NCI-H2171 (cell line): ENCODE data around the gene DIAPH1.

Experiments used
- DNase-seq: peaks from one replicate; lab custom pipeline; 2025; lab: John Stamatoyannopoulos, UW

The DIAPH1 gene

GRCh38 chr5:141618804-141619554 is at the start of gene DIAPH1:
Gene DIAPH1 (minus strand): TSS chr5:141619000. CDS start chr5:141618914, 86 bp downstream.
- peak; percentile 87 for DNase-seq

DNA sequence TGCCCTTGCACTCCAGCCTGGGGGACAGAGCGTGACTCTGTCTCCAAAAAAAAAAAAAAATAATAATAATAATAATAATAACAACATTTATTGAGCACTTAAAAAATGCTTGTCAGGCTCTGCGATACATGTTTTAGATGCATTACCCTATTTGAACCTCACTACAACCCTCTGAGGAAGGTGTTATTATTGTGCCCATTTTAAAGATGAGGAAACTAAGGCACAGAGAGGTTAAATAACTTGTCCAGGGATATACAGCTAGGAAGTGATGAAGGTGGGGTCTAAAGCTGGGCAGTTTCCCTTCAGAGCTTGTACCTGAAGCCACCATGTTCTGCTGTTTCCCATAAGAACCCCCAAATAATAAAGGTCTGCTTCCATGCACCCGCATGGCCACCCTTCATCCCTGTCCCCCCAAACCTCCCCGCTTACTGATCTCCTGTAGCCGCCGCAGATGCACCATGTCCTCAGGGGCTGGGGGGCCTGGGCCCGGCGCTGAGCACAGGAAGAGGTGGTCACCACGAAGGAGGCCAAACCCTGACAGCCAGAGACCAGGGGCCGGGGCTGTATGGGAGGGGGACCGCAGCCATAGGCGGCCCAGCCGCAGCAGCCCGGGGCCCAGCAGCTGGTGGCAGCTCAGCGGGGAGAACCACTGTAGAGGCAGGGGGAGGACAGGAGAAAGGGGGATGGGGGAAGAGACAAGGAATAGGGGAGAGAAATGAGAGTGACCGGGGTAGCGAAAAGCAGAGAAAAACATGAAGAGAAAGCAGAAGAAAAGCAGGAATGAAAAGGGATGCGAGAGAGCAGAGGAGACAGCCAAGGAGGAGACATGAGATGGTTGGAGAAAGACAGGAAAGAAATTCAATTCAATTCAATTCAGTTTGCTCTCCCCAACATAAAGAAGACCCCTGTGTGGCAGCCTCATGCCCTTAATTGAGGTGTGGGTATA is 47.5 kb upstream of the DIAPH1 start:
- no peak for DNase-seq

- DNase-seq: peak; percentile 7
Measured at GRCh38 chr5:141664733-141665461, 46.1 kb upstream of the DIAPH1 start.

GRCh38 chr5:141663506-141663905 is 44.7 kb upstream of the DIAPH1 start:
- no peak for DNase-seq

GRCh38 chr5:141662028-141662427 is 43.2 kb upstream of the DIAPH1 start:
- DNase-seq: no peak

DNA sequence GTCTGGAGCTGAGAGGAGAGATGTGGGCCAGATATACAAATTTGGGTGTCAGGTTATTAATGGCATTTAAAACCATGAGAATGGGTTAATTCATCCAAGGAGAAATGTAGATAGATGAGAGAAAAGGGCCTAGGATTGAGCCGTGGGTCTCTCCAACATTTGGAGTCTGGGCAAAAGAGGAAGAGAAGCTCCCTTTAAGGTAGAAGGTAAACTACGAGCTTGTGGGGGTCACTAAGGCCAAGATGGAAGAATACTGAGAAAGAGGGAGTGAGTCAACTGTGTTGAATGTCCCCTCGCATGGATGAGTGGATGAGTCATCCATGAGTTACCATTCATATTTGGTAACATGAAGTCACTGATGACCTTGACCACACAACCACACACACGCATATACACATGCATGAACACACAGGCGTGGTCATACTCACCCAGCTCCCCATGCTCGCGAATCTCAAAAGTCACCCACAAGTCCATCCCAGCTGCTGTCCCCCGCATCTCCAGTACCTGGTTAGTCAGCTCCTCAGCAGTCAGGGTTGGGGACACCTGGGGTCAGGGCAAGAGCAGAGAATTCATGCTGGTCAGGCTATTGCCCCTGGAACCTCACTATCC is 39.2 kb upstream of the DIAPH1 start:
- no peak for DNase-seq

- no peak for DNase-seq
Measured at GRCh38 chr5:141657404-141657803, 38.6 kb upstream of the DIAPH1 start.

- DNase-seq: no peak
Measured at GRCh38 chr5:141656396-141656795, 37.6 kb upstream of the DIAPH1 start.

DNA sequence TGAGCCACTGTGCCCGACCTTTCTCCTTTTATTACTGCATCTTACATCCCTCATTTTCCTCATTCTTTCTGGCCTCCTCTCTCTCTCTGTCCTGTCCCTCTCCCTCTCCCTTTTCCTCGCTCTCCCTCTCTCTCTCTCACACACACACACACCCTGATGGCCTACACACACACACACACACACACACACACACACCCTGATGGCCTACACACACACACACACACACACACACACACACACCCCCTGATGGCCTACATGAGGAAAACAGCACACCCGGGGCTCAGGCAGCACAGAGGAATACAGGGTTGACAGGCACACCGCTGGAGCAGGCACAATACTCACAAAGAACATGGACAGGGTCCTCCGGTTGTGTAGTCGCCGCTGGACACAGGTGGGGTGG is 36.2 kb upstream of the DIAPH1 start:
- DNase-seq: no peak

DNA sequence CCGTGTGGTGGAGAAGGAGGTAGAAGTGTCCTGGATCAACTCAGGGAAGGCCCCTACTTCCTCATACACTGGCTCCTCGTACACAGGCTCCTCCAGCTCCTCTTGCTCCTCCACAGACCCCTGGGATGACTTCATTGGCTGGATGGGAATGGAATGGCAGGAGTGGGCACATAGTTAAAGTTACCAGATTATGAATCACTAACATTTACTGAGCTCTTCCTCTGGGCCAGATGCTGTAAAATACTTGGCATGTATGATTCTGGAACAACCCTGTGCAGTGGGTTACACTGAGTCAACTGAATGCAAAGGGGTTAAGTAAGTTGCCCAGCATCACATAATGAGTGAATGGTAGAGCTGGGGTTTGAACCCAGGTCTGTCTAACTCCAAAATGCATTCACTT is 35.5 kb upstream of the DIAPH1 start:
- DNase-seq: no peak

- DNase-seq: no peak
Measured at GRCh38 chr5:141651728-141652105, 32.9 kb upstream of the DIAPH1 start.

DNA sequence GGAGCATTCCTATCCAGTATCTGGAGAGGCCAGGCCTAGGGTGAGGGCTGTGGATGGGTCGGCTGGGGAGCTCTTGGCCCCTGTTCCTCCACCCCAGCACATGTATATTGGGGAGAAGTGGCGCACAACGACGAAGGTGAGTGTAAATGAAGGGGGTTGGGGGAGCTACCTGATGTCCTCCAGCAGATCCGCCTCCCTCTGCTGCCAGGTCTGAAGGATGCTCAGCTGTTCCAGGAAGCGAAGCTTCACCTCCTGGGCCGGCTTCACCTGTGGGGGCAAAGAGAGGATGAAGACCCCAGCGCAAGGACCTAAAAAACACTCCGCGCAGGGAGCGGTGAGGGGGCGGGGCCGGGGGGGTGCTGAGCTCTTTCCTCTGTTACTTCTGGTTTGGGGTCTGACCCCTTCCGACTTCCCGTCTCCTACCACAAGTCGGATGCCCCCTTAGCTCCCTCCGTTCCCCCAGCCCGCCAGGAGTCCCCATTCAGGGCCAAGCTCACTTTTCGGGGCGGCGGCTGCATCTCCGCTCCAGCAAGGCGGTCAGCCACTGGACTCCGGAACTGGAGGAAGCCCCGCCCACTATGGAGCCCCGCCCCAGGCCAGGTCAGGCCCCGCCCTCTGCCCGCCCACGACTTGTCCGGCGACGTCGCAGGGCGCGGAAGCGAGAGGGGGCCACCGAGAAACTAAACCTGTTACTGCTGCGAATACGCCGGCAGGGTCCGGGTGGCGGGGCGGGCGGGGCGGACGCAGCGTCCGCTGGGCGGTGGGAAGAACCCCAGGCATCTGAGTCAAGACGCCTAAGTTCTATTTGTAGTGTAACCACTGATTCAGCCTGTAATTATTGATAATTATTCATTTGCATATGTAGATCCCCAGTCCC is 32.3 kb upstream of the DIAPH1 start, which contains the start of gene FCHSD1:
Gene FCHSD1, minus strand, starts transcription at position 568 of the 877 bp plus-strand sequence. Its CDS starts 50 bp downstream, at position 518.
- no peak for DNase-seq

GRCh38 chr5:141649972-141650371 is 31.2 kb upstream of the DIAPH1 start:
- DNase-seq: no peak

DNA sequence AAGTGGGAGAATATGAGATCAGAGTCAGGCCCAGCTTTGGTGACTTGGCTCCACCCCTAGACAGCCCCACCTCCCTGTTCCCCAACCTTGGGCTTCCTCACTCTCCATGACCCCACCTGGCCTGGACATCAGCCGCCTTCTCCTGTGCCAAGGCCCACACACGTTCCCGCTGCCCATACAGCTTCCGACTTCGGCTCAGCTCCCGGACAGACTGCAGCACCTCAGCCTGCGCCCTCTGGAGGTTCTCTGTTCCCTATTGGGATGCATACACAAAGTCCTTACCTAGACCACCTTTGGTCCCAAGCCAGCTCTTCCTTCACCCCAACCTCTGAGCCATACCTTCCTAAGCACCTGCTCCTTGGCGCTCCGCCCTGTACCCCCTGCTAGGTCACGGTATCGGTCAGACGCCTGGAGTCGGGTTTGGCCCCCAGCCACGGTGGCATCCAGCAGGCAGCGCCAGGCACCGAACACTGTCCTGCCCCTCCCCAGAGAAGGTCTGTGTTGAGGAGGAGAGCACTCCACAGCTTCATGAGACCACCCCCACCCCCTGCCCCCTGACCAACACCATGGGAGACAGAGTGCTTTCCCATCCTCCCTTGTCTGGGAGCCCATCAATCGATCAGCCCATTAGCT is 30.4 kb upstream of the DIAPH1 start:
- DNase-seq: no peak

GRCh38 chr5:141647851-141648250 is 29.1 kb upstream of the DIAPH1 start:
- DNase-seq: no peak

DNA sequence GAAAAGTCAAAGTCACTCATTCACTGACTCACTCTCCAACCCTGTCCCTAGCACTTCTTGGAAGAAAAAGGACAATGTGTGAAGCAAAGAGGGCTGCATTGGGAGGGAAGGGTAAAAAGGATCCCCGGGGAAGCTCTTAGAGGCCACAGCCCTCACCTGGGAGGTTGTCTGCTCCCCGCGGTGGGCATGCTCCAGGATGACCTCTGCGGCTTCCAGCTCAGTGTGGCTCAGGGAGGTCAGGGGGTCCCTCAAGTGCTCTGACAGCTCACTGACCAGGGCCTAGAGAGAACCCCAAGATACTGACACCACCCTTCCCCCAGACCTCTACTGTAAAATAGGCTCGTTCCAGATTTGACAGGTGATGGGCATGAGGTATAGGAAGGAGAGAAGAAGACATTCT is 28.4 kb upstream of the DIAPH1 start:
- no peak for DNase-seq

- no peak for DNase-seq
Measured at GRCh38 chr5:141646026-141646425, 27.2 kb upstream of the DIAPH1 start.

GRCh38 chr5:141641634-141642267 is 23.0 kb upstream of the DIAPH1 start:
- no peak for DNase-seq

DNA sequence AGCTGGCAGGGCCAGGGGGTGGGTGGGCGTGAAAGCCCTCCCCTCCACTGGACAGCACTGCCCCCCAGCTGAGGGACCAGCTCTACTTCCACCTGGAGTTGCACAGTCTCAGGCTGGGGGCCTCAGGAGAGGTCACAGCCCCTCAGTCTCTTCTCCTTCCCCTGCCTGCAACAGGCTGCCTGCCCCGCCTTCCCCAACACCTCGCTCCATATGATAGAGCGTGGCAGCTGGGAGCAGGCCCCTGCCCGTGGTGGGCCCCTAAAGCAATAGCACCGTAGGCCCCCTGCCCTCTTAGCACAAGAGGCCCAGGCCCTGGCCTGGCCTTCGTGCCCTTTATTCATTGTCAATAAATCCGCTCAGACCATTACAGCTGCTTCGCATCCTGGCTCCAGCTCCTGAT is 21.9 kb upstream of the DIAPH1 start:
- DNase-seq: no peak

DNA sequence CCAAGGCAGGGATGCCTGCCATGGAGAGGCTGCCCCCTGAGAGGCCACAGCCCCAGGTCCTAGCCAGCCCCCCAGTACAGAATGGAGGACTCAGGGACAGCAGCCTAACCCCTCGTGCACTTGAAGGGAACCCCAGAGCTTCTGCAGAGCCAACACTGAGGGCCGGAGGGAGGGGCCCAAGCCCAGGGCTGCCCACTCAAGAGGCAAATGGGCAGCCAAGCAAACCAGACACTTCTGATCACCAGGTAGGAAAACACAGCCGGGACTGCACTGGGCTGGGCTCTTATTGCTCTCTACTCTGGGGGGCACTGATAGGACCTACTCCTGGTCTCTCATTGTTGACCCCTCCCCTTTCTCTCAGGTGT is 21.2 kb upstream of the DIAPH1 start:
- no peak for DNase-seq
